K562 (cell line): ENCODE results near the gene ATCAY. TPM values are rescaled to one million over a fixed set of nuclear protein-coding genes. Genes with fewer than 3 reads are reported as not detected.

Experiments
- ARID2 ChIP-seq: fragments of 450-650 bp; IDR thresholded peaks from 2 replicates; pipeline ENCODE4 v1.6.1; 2017; ENCODE audit warnings: antibody characterized with exemption, mild to moderate bottlenecking
- CEBPB ChIP-seq: fragments of 450-650 bp; IDR thresholded peaks from 2 replicates; pipeline ENCODE4 v1.6.1; 2016; ENCODE audit warnings: missing genetic modification characterization, missing compliant biosample characterization
- EP300 ChIP-seq: IDR thresholded peaks from 2 replicates; pipeline ENCODE4 v1.6.1; 2012; ENCODE audit warnings: low read length, improper control_type of control experiment
- HEY1 ChIP-seq: fragments of 250-450 bp; sonication (Bioruptor Pico); IDR thresholded peaks from 2 replicates; pipeline ENCODE4 v1.5.0; 2020; ENCODE audit warnings: mild to moderate bottlenecking, moderate library complexity, borderline replicate concordance
- ID3 ChIP-seq, 2 experiments: fragments of 250-450 bp in 1 of 2; fragments of 450-650 bp in 1 of 2; sonication (Bioruptor Pico) in 1 of 2; IDR thresholded peaks; 2 replicates each; pipeline versions ENCODE4 v1.6.1 to v1.8.0; 2016 to 2021; ENCODE audit warnings: mild to moderate bottlenecking in 2 of 2, moderate library complexity in 2 of 2, missing compliant biosample characterization in 1 of 2, missing genetic modification characterization in 1 of 2
- POU5F1 ChIP-seq: fragments of 150-350 bp; IDR thresholded peaks from 2 replicates; pipeline ENCODE4 v1.6.1; 2014; ENCODE audit warnings: borderline replicate concordance, low read length, low read depth, mild to moderate bottlenecking; ENCODE audit not compliant: partially characterized antibody
- PTBP1 ChIP-seq: fragments of 200-400 bp; formaldehyde crosslinking; IDR thresholded peaks from 2 replicates; pipeline ENCODE4 v1.6.1; 2017; ENCODE audit warnings: low read depth, low read length
- TAF9B ChIP-seq: fragments of 450-650 bp; IDR thresholded peaks from 2 replicates; pipeline ENCODE4 v1.6.1; 2018; ENCODE audit warnings: mild to moderate bottlenecking; ENCODE audit not compliant: partially characterized antibody
- ZNF239 ChIP-seq: fragments of 250-450 bp; sonication (Bioruptor Pico); IDR thresholded peaks from 2 replicates; pipeline ENCODE4 v1.4.0; 2020; ENCODE audit warnings: mild to moderate bottlenecking
- ZNF263 ChIP-seq: sonication (generic); formaldehyde crosslinking; IDR thresholded peaks from 2 replicates; pipeline ENCODE4 v1.8.0; 2022; ENCODE audit warnings: mild to moderate bottlenecking, missing genetic modification reagents, borderline replicate concordance
- ZNF407 ChIP-seq: fragments of 450-650 bp; IDR thresholded peaks from 2 replicates; pipeline ENCODE4 v1.6.1; 2016; ENCODE audit warnings: low read depth
- ZNF551 ChIP-seq: fragments of 250-450 bp; sonication (Bioruptor Pico); IDR thresholded peaks from 2 replicates; pipeline ENCODE4 v1.5.0; 2021; ENCODE audit warnings: mild to moderate bottlenecking, moderate library complexity
- ZNF75A ChIP-seq: fragments of 450-650 bp; formaldehyde crosslinking; IDR thresholded peaks from 2 replicates; pipeline ENCODE4 v1.4.0; 2020; ENCODE audit warnings: mild to moderate bottlenecking
- polyA plus RNA-seq, 8 experiments: library from polyadenylated mRNA; depleted of rRNA in 4 of 8; stranded (reverse) in 5 of 8; unstranded in 3 of 8; fragments of >200 nt; fragmentation: Nextera tagmentation in 2 of 8; fragmentation: Illumina TruSeq in 1 of 8; extraction: Ambion mirVana in 2 of 8; extraction: Trizol in 1 of 8; gene quantifications; 2 replicates each; pipeline versions ENCODE4 v1.2.1 to v1.2.3, GENCODE V29; 2011 to 2014; ENCODE audit warnings: inconsistent platforms in 1 of 8, missing spikeins in 1 of 8
- total RNA-seq, 7 experiments: library from RNA; depleted of rRNA in 6 of 7; stranded (reverse); fragments of >200 nt in 6 of 7; fragmentation: Illumina TruSeq in 2 of 7; extraction: Trizol in 2 of 7; gene quantifications; 2 replicates each; pipeline versions ENCODE4 v1.2.1 to v1.2.3, GENCODE V29; 2011 to 2021; ENCODE audit warnings: low replicate concordance in 1 of 7

Gene ATCAY
- total and polyA plus RNA-seq, 9 of the 15 experiments (the other 6 are each of a cell fraction or from before 2014, with no cell fraction given) = not detected

- TF ChIP-seq ZNF407 (no peak), ARID2 (no peak), ZNF551 (CRISPR knock-in tag) (no peak), ID3 (CRISPR knock-in tag; IDR thresholded peaks at IDR 0.05) (no peak), ID3 (tag; IDR thresholded peaks at IDR 0.05) (0 out of 2 replicates have a peak, but pooled peaks have one; percentile 38), EP300 (peak; percentile 69; the same call in 1 of the 2 replicates), TAF9B (no peak), PTBP1 (no peak), ZNF239 (CRISPR knock-in tag) (no peak), HEY1 (CRISPR knock-in tag) (no peak), CEBPB (tag) (no peak), ZNF75A (no peak), ZNF263 (CRISPR knock-in tag) (peak; percentile 98), POU5F1 (no peak)
Observed at GRCh38 chr19:3950871-3951861, 70.7 kb downstream of the ATCAY start (continued).
